Measurements from ENCODE around the gene FOXP1.

DNA sequence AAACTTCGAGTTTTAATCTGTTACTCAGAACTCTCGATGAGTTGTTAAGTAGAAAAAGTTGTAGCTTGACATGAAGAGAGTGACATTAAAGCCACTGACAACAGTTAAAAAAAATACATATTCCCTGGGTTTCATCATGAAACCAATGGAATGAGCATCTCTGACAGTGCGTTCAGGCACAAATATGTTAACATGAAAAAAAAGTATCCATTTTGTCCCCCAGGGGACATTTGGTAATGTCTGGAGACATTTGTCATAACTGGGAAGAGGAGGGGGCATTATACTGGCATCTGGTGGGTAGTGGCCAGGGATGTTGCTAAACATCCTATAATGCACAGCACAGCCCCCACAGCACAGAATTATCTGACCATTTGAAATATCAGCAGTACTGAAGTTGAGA, 14.8 kb upstream of the FOXP1 start:
- no peak for TF ChIP-seq CTCF (IDR thresholded peaks at IDR 0.05)
- no peak for TF ChIP-seq POLR2A (IDR thresholded peaks at IDR 0.05)

Data from uterus (tissue), 2 donors.